GDM1 (cell line): Measurements from ENCODE around the gene TRAK1.
A peak's percentile ranks its signal among the peaks of the same experiment; 100 is the strongest.

Experiments
- DNase-seq: peaks from one replicate; lab custom pipeline; 2025; lab: John Stamatoyannopoulos, UW

Gene TRAK1

GRCh38 chr3:42067326-42067725, 23.8 kb upstream of the TRAK1 start:
- DNase-seq: no peak

GRCh38 chr3:42068303-42069088, 22.7 kb upstream of the TRAK1 start:
- no peak for DNase-seq

GRCh38 chr3:42070089-42070488, 21.1 kb upstream of the TRAK1 start:
- no peak for DNase-seq

GRCh38 chr3:42070524-42070923, 20.6 kb upstream of the TRAK1 start:
- no peak for DNase-seq

- peak; percentile 76 for DNase-seq
Measured at GRCh38 chr3:42071904-42072812, 19.0 kb upstream of the TRAK1 start.

GRCh38 chr3:42072831-42073301, 18.3 kb upstream of the TRAK1 start:
- no peak for DNase-seq

GRCh38 chr3:42077785-42078184, 13.4 kb upstream of the TRAK1 start:
- no peak for DNase-seq

GRCh38 chr3:42078677-42079076, 12.5 kb upstream of the TRAK1 start:
- no peak for DNase-seq

GRCh38 chr3:42079701-42080452, 11.3 kb upstream of the TRAK1 start:
- DNase-seq: no peak

GRCh38 chr3:42080453-42080872, 10.7 kb upstream of the TRAK1 start:
- DNase-seq: no peak

- DNase-seq: no peak
Measured at GRCh38 chr3:42081838-42082473, 9.2 kb upstream of the TRAK1 start.

GRCh38 chr3:42084586-42084985, 6.6 kb upstream of the TRAK1 start:
- DNase-seq: no peak

- no peak for DNase-seq
Measured at GRCh38 chr3:42085641-42086376, 5.3 kb upstream of the TRAK1 start.

- DNase-seq: no peak
Measured at GRCh38 chr3:42088803-42089530, 2.2 kb upstream of the TRAK1 start.

GRCh38 chr3:42092006-42092405, 849 bp downstream of the TRAK1 start:
- DNase-seq: no peak

- DNase-seq: no peak
Measured at GRCh38 chr3:42094128-42094527, 3.0 kb downstream of the TRAK1 start.

- no peak for DNase-seq
Measured at GRCh38 chr3:42094691-42095391, 3.7 kb downstream of the TRAK1 start.

GRCh38 chr3:42095540-42095939, 4.4 kb downstream of the TRAK1 start:
- DNase-seq: no peak

GRCh38 chr3:42096796-42097565, 5.8 kb downstream of the TRAK1 start:
- no peak for DNase-seq
